B cell (primary cell): ENCODE results near the gene CATSPERB.

Experiments
- CTCF ChIP-seq: fragments of 200-600 bp; IDR thresholded peaks from one replicate; pipeline ENCODE4 v1.8.0; 2022; ENCODE audit warnings: antibody characterized with exemption, mild to moderate bottlenecking
- EZH2 ChIP-seq: IDR thresholded peaks from 2 replicates; pipeline ENCODE4 v1.6.1; 2012; ENCODE audit warnings: borderline replicate concordance, low read depth, mild to moderate bottlenecking, moderate library complexity, low read length; ENCODE audit not compliant: insufficient read depth, poor library complexity, severe bottlenecking

DNA sequence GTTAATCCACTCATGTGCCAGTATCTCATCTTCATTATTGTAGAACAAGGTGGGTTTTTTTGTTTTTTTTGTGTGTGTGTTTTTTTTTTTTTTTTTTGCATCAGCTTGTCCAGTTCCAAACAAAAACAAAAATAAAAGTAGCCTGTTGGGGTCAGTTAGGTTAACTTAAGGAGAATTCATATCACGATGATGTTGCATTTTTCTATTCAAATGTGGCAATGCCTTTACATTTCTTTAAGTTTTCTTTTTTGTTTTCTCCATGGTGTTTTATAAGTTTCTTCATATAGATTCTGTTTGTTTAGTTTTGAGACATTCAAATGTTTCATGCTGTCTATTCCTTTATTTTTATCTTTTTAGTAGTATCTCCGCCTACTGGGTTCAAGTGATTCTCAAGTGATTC, 16.2 kb upstream of the CATSPERB start:
- TF ChIP-seq CTCF (no peak), EZH2 (no peak)
